ENCODE data around the gene TCF7.

Gene TCF7

DNA sequence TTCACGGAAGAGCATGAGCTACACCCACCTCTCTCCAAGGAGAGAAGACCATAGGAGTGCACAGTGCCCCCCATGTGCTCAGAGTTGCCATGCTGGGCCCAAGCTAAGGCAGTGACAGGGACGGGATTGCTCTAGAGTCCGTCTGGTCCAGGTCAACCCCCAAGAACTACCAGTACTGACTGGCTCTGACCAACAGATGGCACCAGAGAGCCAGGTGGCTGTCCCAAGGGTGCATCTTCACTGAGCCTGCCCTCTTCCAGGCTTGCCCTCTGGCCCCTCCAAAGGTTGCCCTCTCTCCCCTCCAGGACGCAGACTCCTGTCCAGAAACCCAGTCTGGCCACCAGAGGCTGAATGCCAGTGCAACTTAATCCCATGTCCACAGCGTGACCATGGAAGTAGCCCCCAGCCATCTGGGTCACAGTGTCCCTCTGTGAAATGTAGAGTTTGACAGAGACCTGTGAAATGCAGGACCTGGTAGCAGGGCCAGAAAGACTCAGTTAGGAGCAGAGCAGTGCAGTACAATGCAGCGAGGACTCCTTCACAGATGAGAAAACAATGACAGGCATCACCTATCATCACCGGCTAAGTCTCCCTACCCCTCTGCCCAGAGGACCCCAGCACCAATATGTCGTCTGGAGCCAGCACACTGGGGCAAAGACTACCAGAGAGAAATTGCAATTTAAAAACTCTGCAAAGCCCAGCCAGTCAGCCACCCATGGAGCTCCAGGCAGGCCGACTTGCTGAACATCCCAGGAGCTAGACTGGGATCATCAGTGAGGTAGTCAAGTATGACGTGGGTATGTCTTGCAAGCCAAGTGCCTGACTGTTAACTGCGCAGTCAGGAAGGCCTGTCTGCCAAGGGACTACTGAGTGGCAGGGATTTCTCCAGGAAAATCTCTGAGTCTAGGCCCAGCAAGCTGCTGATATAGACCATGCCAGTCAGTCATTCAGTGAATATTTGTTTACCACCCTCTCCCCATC lies 70.0 kb downstream of the TCF7 start:
- DNase-seq, result peak; percentile 59

GRCh38 chr5:134188092-134188491 lies 73.6 kb downstream of the TCF7 start:
- no peak for DNase-seq

GRCh38 chr5:134189031-134189430 lies 74.5 kb downstream of the TCF7 start:
- no peak for DNase-seq

DNA sequence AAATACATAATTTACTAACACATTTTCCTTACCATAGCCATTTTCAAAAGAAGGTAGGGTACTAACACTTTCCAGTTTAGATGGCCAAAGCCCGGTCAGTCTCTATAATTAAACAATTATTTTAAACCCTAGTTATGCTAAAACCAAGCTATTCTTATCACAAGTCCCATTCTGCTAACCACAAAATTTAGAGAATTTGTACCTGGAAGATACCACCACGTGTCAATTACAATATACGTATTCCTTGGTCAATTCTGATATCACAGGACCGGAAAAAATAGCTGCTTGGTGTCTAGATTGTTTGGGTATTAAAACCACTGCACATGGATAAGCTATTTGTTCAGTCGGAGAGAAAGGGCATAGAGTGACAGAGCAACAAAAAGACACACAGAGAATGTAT lies 81.2 kb downstream of the TCF7 start:
- DNase-seq, result no peak
